Activated T-cell treated with anti-CD3 and anti-CD28 coated beads, Interleukin-2, amount 50 U/mL, for 48 hours (primary cell): Measurements from ENCODE around the gene GPR119.
"Not testable (repeated sequence)": the region's sequence is repeated elsewhere in the genome, so short reads cannot be mapped to it uniquely, and the experiment has no call there.

Experiments
- DNase-seq, 2 experiments: peaks; one replicate each; pipeline ENCODE4 v3.0.0-alpha.2; 2020

Gene GPR119

GRCh38 chrX:130385520-130385919, at the start of gene GPR119:
TSS of gene GPR119 (minus strand) at chrX:130385674. CDS start at chrX:130385447, 227 bp downstream.
- DNase-seq = no peak

DNA sequence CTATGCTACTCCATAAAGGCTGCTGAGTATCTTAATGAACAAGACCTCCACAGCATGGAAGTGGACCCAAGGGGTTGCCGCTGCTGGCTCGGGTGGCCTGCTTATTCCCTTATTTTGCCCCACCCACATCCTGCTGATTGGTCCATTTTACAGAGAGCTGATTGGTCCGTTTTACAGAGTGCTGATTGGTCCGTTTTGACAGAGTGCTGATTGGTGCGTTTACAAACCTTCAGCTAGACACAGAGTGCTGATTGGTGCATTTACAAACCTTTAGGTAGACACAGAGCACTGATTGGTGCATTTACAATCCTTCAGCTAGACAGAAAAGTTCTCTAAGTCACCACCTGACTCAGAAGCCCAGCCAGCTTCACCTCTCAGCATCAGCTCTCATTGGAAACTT, 43.8 kb upstream of the GPR119 start:
- DNase-seq = not testable (repeated sequence)

DNA sequence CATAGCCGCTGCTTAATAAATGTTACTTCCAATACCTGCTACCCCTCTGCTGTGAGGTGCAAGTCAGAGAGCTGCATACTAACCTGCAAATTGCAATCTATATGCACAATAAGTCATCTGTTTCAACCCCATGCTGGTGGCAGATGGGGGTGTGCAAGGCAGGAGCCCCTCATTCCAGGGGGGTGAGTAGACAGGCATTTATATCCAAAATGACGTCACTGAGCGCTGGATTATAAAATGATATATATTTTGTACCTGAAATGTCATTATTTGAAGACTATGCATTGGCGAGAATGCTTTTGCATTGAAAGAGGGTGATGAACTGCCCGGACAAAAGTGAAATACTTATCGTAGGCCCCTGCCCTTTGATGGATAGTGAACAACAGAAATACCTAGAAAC, 41.1 kb upstream of the GPR119 start:
- DNase-seq = no peak

- DNase-seq = no peak
These were observed 33.8 kb upstream of the GPR119 start for GRCh38 chrX:130419263-130419662.

- no peak for DNase-seq
These were observed 33.3 kb upstream of the GPR119 start for GRCh38 chrX:130418740-130419139.

GRCh38 chrX:130418066-130418465, 32.6 kb upstream of the GPR119 start:
- no peak for DNase-seq

GRCh38 chrX:130416785-130417184, 31.3 kb upstream of the GPR119 start:
- no peak for DNase-seq

GRCh38 chrX:130415201-130415600, 29.7 kb upstream of the GPR119 start:
- no peak for DNase-seq

- no peak for DNase-seq
These were observed 29.3 kb upstream of the GPR119 start for GRCh38 chrX:130414800-130415199.

DNA sequence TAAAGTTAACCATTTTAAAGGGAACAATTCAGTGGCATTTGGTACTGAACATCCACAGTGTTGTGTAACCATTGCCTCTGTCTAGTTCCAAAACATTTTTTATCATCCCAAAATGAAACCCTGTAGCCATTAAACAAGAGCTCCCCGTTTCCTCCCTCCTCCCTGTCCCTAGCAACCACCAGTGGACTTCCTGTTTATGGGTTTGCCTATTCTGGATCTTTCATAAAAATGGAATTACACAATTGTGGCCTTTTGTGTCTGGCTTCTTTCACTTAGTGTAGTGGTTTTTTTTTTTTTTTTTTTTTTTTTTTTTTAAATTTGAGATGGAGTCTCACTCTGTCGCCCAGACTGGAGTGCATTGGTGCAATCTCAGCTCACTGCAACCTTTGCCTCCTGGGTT, 27.9 kb upstream of the GPR119 start:
- no peak for DNase-seq

DNA sequence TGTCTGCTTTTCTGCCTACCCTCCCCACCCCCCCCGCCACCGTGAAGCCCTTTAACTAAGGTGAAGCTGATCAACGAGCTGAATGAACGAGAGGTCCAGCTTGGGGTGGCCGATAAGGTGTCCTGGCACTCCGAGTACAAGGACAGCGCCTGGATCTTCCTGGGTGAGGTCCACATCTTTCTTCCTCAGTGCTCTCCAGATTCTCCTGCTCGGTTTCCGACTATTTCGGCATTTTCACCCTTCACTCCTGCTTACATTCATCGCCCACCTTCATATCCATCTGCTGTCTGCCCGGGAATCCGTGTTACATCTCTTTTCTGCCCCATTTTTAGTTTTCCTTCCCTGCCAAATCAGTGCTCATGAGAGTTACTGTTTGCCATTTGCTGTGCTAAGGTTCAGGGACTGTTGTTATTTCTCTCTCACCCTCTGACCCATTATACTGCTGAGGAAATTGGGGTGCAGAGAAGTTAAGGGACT, 16.8 kb upstream of the GPR119 start:
- no peak for DNase-seq

GRCh38 chrX:130401415-130402207, 16.1 kb upstream of the GPR119 start, which contains the start of gene RBMX2:
TSS of gene RBMX2 (plus strand) at chrX:130401987. CDS start at chrX:130402033, 46 bp downstream.
- peak; percentile 69 to 77 for DNase-seq

- no peak for DNase-seq
These were observed 9.9 kb upstream of the GPR119 start for GRCh38 chrX:130395341-130395740.

GRCh38 chrX:130393451-130394074, 8.1 kb upstream of the GPR119 start:
- DNase-seq = peak in 1 of 2 experiments; percentile 24

DNA sequence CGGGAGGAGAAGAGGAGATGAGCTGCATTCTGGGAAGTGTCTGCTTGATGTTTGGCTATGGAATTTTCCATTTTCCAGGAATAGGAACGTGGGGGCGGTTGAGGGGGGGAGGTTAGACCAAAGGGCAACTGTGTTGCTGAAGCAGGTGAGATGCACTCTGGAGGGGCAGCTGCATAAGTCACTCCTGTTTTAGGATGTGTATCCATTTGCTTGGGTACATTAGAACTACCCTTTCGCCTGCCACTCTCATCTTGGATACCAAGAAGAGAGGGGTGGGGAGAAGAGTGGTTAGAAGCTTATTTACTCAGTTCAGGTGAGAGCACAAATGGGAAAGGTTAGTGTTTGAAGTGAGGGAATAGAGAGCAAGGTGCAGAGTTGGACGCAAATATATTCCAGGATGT, 934 bp upstream of the GPR119 start:
- DNase-seq = no peak

GRCh38 chrX:130378024-130378669, 7.3 kb downstream of the GPR119 start:
- no peak for DNase-seq

DNA sequence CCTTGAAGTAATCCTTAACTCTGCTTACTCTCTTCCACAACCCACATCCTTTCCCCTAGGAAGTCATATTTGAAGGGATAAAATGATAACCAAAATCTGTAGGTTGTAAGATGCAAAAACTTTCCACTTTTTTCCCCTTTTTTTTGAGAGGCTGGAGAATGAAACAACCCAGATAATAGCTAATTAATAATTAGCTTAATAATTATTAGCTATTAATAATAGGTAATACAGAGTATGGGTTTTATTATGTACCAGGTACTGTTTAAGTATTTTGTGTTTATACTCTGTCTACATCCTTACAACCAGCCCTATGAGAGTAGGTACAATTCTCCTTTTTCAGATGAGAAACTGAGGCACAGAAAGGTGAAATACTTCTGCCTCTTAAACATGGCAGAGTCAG, 9.4 kb downstream of the GPR119 start:
- no peak for DNase-seq

GRCh38 chrX:130352050-130352449, 33.4 kb downstream of the GPR119 start:
- DNase-seq = not testable (repeated sequence)

DNA sequence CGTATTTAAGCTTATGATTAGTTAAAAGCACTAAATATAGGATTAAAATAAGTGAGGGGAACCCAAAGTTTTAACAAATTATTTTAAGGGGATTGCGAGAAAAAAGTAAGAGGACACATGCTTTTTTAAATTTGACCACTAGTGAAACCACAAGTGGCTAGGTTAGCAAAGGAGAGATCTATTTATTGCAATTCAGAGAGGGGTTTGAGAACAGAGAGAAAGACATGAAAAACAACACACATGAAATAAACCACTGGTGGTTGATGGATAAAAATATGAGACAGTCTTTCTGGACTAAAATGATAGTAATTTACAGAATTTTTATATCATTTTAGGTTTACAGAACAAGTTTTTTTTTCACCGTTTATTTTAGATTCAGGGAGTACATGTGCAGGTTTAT, 33.9 kb downstream of the GPR119 start:
- no peak for DNase-seq

- DNase-seq = no peak
These were observed 38.2 kb downstream of the GPR119 start for GRCh38 chrX:130347321-130347720.

GRCh38 chrX:130343411-130343810, 42.1 kb downstream of the GPR119 start:
- no peak for DNase-seq

- no peak for DNase-seq
These were observed 45.2 kb downstream of the GPR119 start for GRCh38 chrX:130340271-130340670.

GRCh38 chrX:130339408-130340222, 45.9 kb downstream of the GPR119 start, which contains the start of gene SLC25A14:
TSS of gene SLC25A14 (plus strand) at chrX:130339919. CDS start at chrX:130340279, 360 bp downstream.
- peak; percentile 74 to 78 for DNase-seq
